ENCODE results near the gene MSANTD1. TPM values are rescaled to one million over a fixed set of nuclear protein-coding genes. Genes with fewer than 3 reads are reported as not detected.
"Not testable (repeated sequence)": the region's sequence is repeated elsewhere in the genome, so short reads cannot be mapped to it uniquely, and the experiment has no call there.

The MSANTD1 gene
- total RNA-seq, 2 donors from 2014 or later = 2.6 to 3.6 TPM

DNA sequence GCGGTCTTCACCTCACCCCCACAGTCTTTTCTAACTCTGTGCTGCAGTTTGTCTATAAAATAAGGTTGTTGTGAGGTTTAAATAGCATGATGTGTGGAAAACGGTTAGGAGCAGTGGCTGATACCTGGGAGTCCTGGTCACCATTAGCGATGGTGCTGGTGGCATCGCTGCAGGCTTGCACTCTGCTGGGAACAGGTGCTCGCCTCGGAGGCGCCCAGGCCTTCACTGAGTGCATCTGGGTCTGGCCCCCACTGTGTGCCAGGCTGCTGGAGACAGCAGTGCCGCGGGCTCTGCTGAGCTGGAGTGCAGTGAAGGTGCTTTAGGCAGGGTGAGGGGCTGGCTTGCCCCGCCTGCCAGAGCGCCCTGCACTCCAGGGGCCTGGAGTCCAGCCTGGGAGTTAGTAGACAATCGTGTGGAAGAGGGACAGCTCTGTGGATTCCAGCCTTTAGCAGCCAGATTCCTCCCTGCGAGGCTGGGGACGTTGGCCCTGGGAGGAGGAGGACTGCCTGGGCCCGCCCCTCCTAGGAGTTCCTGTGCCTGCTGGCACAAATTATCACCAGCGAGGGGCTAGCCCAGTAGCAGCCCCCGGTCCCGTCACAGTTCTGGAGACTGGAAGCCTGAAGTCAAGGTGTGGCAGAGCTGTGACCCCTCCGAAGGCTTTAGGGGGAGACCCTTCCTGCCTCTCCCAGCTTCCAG lies 51.2 kb downstream of the MSANTD1 start:
- ATAC-seq (no peak), DNase-seq (peak in 1 of 4 donors; percentile 8)
- Histone ChIP-seq H3K4me3 (no peak overlapping the region), H3K27ac (no peak overlapping the region), H3K27me3 (no peaks in the 10 kb centered on the region), H3K9me3 (no peaks in the 10 kb centered on the region), H3K4me1 (peaks cover 6% of the 10 kb centered on the region), H3K36me3 (replicated peaks in 1 of 2; ENCODE audit: insufficient read depth in 1 of 2, low read depth in 2 of 2) (no peaks in the 10 kb centered on the region)
- intact Hi-C loops (cut with DNase I) = no loop called here
- TF ChIP-seq CTCF (IDR thresholded peaks at IDR 0.05) = no peak
- TF ChIP-seq POLR2A (IDR thresholded peaks at IDR 0.05) = no peak
- 84 to 96% methylated on average over 4 to 16 of the region's 19 CpGs for WGBS, 2 donors

GRCh38 chr4:3300882-3301281 lies 51.9 kb downstream of the MSANTD1 start:
- H3K27ac ChIP-seq = not testable (repeated sequence)
- DNase-seq = peak in 1 of 4 donors; percentile 6

GRCh38 chr4:3301450-3302172 lies 52.7 kb downstream of the MSANTD1 start:
- H3K27ac ChIP-seq = no peak overlapping the region
- peak in 1 of 4 donors; percentile 10 for DNase-seq

More at GRCh38 chr4:3300882-3301281, 51.9 kb downstream of the MSANTD1 start:
- 92 to 100% methylated on average over 3 to 13 of the region's 15 CpGs for WGBS, 2 donors
- H3K27me3 ChIP-seq; ATAC-seq; intact Hi-C loops (cut with DNase I); H3K4me1 ChIP-seq; H3K4me3 ChIP-seq; H3K36me3 ChIP-seq (replicated peaks in 1 of 2; ENCODE audit: insufficient read depth in 1 of 2, low read depth in 2 of 2); H3K9me3 ChIP-seq: not testable (repeated sequence)

DNA sequence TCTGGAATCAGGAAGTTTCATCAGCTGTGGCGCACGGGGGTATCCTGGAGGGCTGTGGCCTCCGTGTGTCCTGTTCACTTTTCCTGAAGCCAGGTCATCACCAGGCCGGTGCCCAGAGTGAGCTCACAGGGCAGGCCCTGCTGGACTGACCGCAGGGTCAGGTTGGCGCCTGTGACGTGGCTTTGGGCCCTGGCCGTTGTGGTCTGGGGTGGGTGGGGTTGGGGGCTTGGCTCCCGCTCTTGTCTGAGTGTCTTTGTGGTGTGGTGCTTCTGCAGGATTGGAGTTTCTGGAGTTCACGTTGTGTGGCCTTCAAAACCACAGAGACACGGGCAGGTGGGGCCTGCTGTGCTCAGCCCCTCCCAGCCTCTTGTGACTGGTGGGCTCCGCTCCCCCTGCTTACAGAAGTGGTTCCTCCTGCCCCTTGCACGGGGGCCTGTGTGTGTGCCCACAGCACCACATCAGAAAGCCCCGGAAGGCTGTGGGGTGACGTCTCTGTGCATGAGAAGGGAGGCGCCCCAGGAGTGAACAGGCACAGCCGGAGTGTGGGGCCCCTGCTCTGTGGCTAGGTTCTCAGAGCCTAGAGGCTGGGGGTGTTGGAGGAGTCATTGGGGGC lies 53.3 kb downstream of the MSANTD1 start:
- 41 to 66% methylated on average over 16 to 17 of the region's 17 CpGs for WGBS, 2 donors
- H3K36me3 ChIP-seq (replicated peaks in 1 of 2; ENCODE audit: insufficient read depth in 1 of 2, low read depth in 2 of 2) = no peaks in the 10 kb centered on the region
- intact Hi-C loops (cut with DNase I) = no loop called here
- peaks cover 6% of the 10 kb centered on the region for H3K4me1 ChIP-seq
- H3K27me3 ChIP-seq = no peaks in the 10 kb centered on the region
- H3K9me3 ChIP-seq = no peaks in the 10 kb centered on the region
- no peak overlapping the region for H3K27ac ChIP-seq
- no peak for ATAC-seq
- no peak overlapping the region for H3K4me3 ChIP-seq
- TF ChIP-seq CTCF (IDR thresholded peaks at IDR 0.05) (no peak), POLR2A (IDR thresholded peaks at IDR 0.05) (no peak)
- peak in 2 of 4 donors; percentile 8 to 20 for DNase-seq

More at GRCh38 chr4:3301450-3302172, 52.7 kb downstream of the MSANTD1 start:
- Histone ChIP-seq H3K27me3 (no peaks in the 10 kb centered on the region), H3K4me1 (peaks cover 6% of the 10 kb centered on the region), H3K4me3 (no peak overlapping the region), H3K9me3 (no peaks in the 10 kb centered on the region), H3K36me3 (replicated peaks in 1 of 2; ENCODE audit: insufficient read depth in 1 of 2, low read depth in 2 of 2) (no peaks in the 10 kb centered on the region)
- TF ChIP-seq CTCF (IDR thresholded peaks at IDR 0.05) = no peak
- no peak for TF ChIP-seq POLR2A (IDR thresholded peaks at IDR 0.05)
- intact Hi-C loops (cut with DNase I) = no loop called here
- 65 to 79% methylated on average over 15 of the region's 15 CpGs for WGBS, 2 donors
- ATAC-seq = no peak
